ENCODE data around the gene AURKA. TPM values are rescaled to one million over a fixed set of nuclear protein-coding genes. Genes with fewer than 3 reads are reported as not detected.

Gene AURKA
- total RNA-seq, 1 experiment from 2014 or later, result 92.0 TPM

GRCh38 chr20:56393653-56394052 lies 1.6 kb upstream of the AURKA start:
- no peak overlapping the region; the same call in 1 of the 2 replicates for H2AFZ ChIP-seq
- H3K4me3 ChIP-seq, result peak overlapping the region; percentile 76
- no TSS peak for BruUV-seq (replicated peaks)
- intact Hi-C loops (cut with micrococcal nuclease; ENCODE audit: unreplicated experiment), result loop anchor here (2.0 kb wide), 1 partner anchor 75 kb away; the partner anchor contains the start of gene RTF2
- peak overlapping the region; percentile 91 for H3K4me2 ChIP-seq
- no peak overlapping the region for H3K27ac ChIP-seq
- no peak for DNase-seq
- no peaks in the 10 kb centered on the region for H3K27me3 ChIP-seq (ENCODE audit: insufficient read depth, low read depth)
- TF ChIP-seq CTCF (conservative IDR thresholded peaks at IDR 0.05) (no peak), EZH2 (IDR thresholded peaks at IDR 0.05; ENCODE audit: low read depth) (no peak)
- H3K36me3 ChIP-seq (ENCODE audit: low read depth), result peaks cover 44% of the 10 kb centered on the region
- no peaks in the 10 kb centered on the region for H3K9me2 ChIP-seq (ENCODE audit: insufficient read depth)
- ChIA-PET CTCF (no interaction called here), POLR2A (ENCODE audit: unreplicated experiment) (no interaction called here)
- no peaks in the 10 kb centered on the region for H3K9me3 ChIP-seq (ENCODE audit: insufficient read depth, low read depth)
- peaks cover 24% of the 10 kb centered on the region for H3K4me1 ChIP-seq (replicated peaks; ENCODE audit: insufficient read depth)
- peaks cover 6% of the 10 kb centered on the region; the same call in 1 of the 2 replicates for H4K20me1 ChIP-seq (ENCODE audit: insufficient read depth)
- peaks cover 66% of the 10 kb centered on the region for H3K79me2 ChIP-seq (ENCODE audit: low read depth)
- H3F3A ChIP-seq (ENCODE audit: insufficient read depth, low read depth), result peaks cover 14% of the 10 kb centered on the region; the same call in 1 of the 2 replicates

GRCh38 chr20:56392881-56393482 lies 967 bp upstream of the AURKA start:
- Histone ChIP-seq H3K36me3 (ENCODE audit: low read depth) (peaks cover 42% of the 10 kb centered on the region), H2AFZ (peak overlapping the region; percentile 96)
- intact Hi-C loops (cut with micrococcal nuclease; ENCODE audit: unreplicated experiment), result loop anchor here (2.0 kb wide), 1 partner anchor 76 kb away; the partner anchor contains the start of gene RTF2

GRCh38 chr20:56391596-56392131 lies 351 bp downstream of the AURKA start:
- Histone ChIP-seq H3K4me3 (peak overlapping the region; percentile 76), H3K36me3 (ENCODE audit: low read depth) (peaks cover 35% of the 10 kb centered on the region), H2AFZ (peak overlapping the region; percentile 83), H3K27ac (peak overlapping the region; percentile 72), H3F3A (ENCODE audit: insufficient read depth, low read depth) (peaks cover 5% of the 10 kb centered on the region; the same call in 1 of the 2 replicates), H3K9me3 (ENCODE audit: insufficient read depth, low read depth) (no peaks in the 10 kb centered on the region), H4K20me1 (ENCODE audit: insufficient read depth) (peaks cover 6% of the 10 kb centered on the region; the same call in 1 of the 2 replicates), H3K4me2 (peak overlapping the region; percentile 89), H3K27me3 (ENCODE audit: insufficient read depth, low read depth) (no peaks in the 10 kb centered on the region), H3K9me2 (ENCODE audit: insufficient read depth) (no peaks in the 10 kb centered on the region), H3K79me2 (ENCODE audit: low read depth) (peaks cover 81% of the 10 kb centered on the region), H3K4me1 (replicated peaks; ENCODE audit: insufficient read depth) (peaks cover 24% of the 10 kb centered on the region)
- intact Hi-C loops (cut with micrococcal nuclease; ENCODE audit: unreplicated experiment), result loop anchor here (2.0 kb wide), 1 partner anchor 77 kb away; the partner anchor contains the start of gene RTF2
- BruUV-seq (replicated peaks), result no TSS peak
- no peak for DNase-seq
- POLR2A ChIA-PET (ENCODE audit: unreplicated experiment), result interaction anchor here (0.6 kb wide), 2 partner anchors 108 to 1624 kb away, joined by 4 to 17 read pairs; no protein-coding TSS in a partner anchor
- CTCF ChIA-PET, result interaction anchor here (1.0 kb wide), 1 partner anchor 33 kb away, joined by 5 read pairs; the partner anchor contains the start of gene FAM210B
- no peak for TF ChIP-seq CTCF (conservative IDR thresholded peaks at IDR 0.05)
- no peak for TF ChIP-seq EZH2 (IDR thresholded peaks at IDR 0.05; ENCODE audit: low read depth)

More at GRCh38 chr20:56392881-56393482, 967 bp upstream of the AURKA start:
- Histone ChIP-seq H3K4me3 (peak overlapping the region; percentile 76), H3F3A (ENCODE audit: insufficient read depth, low read depth) (peaks cover 8% of the 10 kb centered on the region; the same call in 1 of the 2 replicates), H3K27ac (peak overlapping the region; percentile 72), H3K4me1 (replicated peaks; ENCODE audit: insufficient read depth) (peaks cover 24% of the 10 kb centered on the region), H3K27me3 (ENCODE audit: insufficient read depth, low read depth) (no peaks in the 10 kb centered on the region), H3K9me2 (ENCODE audit: insufficient read depth) (no peaks in the 10 kb centered on the region), H3K79me2 (ENCODE audit: low read depth) (peaks cover 73% of the 10 kb centered on the region), H3K4me2 (peak overlapping the region; percentile 91), H4K20me1 (ENCODE audit: insufficient read depth) (peaks cover 6% of the 10 kb centered on the region; the same call in 1 of the 2 replicates), H3K9me3 (ENCODE audit: insufficient read depth, low read depth) (no peaks in the 10 kb centered on the region)
- TF ChIP-seq EZH2 (IDR thresholded peaks at IDR 0.05; ENCODE audit: low read depth) (no peak), CTCF (conservative IDR thresholded peaks at IDR 0.05) (no peak)
- ChIA-PET POLR2A (ENCODE audit: unreplicated experiment) (no interaction called here), CTCF (no interaction called here)
- DNase-seq, result no peak
- no TSS peak for BruUV-seq (replicated peaks)
